HG03097 (cell line): Measurements from ENCODE around the gene DCLK2.
A peak's percentile ranks its signal among the peaks of the same experiment; 100 is the strongest.

Experiments used
- ATAC-seq: cut with Tn5 transposase; IDR thresholded peaks from one replicate; pipeline ENCODE4 v1.9.1; 2021; ENCODE audit not compliant: unreplicated experiment, low FRiP score

The DCLK2 gene

GRCh38 chr4:150068300-150068960 is 9.8 kb upstream of the DCLK2 start:
- no peak for ATAC-seq

GRCh38 chr4:150069353-150069752 is 8.9 kb upstream of the DCLK2 start:
- no peak for ATAC-seq

- no peak for ATAC-seq
Measured at GRCh38 chr4:150070464-150071170, 7.6 kb upstream of the DCLK2 start.

GRCh38 chr4:150072471-150072870 is 5.8 kb upstream of the DCLK2 start:
- no peak for ATAC-seq

GRCh38 chr4:150072906-150073714 is 5.1 kb upstream of the DCLK2 start:
- ATAC-seq = no peak

GRCh38 chr4:150074064-150074463 is 4.2 kb upstream of the DCLK2 start:
- ATAC-seq = no peak

GRCh38 chr4:150078579-150079080 is 385 bp downstream of the DCLK2 start:
- ATAC-seq = no peak

GRCh38 chr4:150079081-150079581 is 886 bp downstream of the DCLK2 start:
- ATAC-seq = no peak

- no peak for ATAC-seq
Measured at GRCh38 chr4:150080337-150080736, 2.1 kb downstream of the DCLK2 start.

- no peak for ATAC-seq
Measured at GRCh38 chr4:150080875-150081274, 2.6 kb downstream of the DCLK2 start.

- peak; percentile 44 for ATAC-seq
Measured at GRCh38 chr4:150082241-150082640, 4.0 kb downstream of the DCLK2 start.

- no peak for ATAC-seq
Measured at GRCh38 chr4:150087006-150087405, 8.8 kb downstream of the DCLK2 start.

GRCh38 chr4:150089732-150090131 is 11.5 kb downstream of the DCLK2 start:
- no peak for ATAC-seq

- no peak for ATAC-seq
Measured at GRCh38 chr4:150090836-150091235, 12.6 kb downstream of the DCLK2 start.

GRCh38 chr4:150094676-150095075 is 16.4 kb downstream of the DCLK2 start:
- ATAC-seq = no peak

- ATAC-seq = no peak
Measured at GRCh38 chr4:150096625-150097024, 18.4 kb downstream of the DCLK2 start.

- ATAC-seq = no peak
Measured at GRCh38 chr4:150098214-150098613, 20.0 kb downstream of the DCLK2 start.

GRCh38 chr4:150104404-150105027 is 26.3 kb downstream of the DCLK2 start:
- no peak for ATAC-seq

- no peak for ATAC-seq
Measured at GRCh38 chr4:150106886-150107285, 28.6 kb downstream of the DCLK2 start.

GRCh38 chr4:150108691-150109090 is 30.4 kb downstream of the DCLK2 start:
- no peak for ATAC-seq

GRCh38 chr4:150114641-150115040 is 36.4 kb downstream of the DCLK2 start:
- no peak for ATAC-seq
